ENCODE results near the gene B3GALT2.

Gene B3GALT2

GRCh38 chr1:193181985-193182384 is 4.4 kb downstream of the B3GALT2 start:
- DNase-seq (ENCODE audit: low read depth, low spot score) = no peak

- no peak for DNase-seq (ENCODE audit: low read depth, low spot score)
These were observed 4.9 kb downstream of the B3GALT2 start for GRCh38 chr1:193181536-193181935.

DNA sequence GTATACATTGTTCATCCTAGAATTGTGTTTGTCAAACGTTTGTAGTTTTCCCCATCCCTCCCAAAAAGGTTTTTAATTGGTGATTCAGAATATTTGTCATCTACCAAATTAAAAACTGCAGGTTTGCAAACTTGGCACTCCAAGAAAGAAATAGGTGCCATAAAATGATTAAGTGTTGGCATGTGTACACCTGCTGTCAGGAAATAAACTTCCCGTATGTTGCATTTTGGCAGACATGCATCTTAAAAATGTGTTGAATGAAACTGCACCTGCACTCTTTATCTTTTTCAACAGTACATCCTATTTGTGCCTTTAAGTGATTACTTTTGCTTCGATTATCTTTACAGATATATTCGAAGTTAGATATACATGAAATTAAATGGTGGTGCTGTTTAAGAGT is 7.3 kb downstream of the B3GALT2 start:
- no peak for DNase-seq (ENCODE audit: low read depth, low spot score)

DNA sequence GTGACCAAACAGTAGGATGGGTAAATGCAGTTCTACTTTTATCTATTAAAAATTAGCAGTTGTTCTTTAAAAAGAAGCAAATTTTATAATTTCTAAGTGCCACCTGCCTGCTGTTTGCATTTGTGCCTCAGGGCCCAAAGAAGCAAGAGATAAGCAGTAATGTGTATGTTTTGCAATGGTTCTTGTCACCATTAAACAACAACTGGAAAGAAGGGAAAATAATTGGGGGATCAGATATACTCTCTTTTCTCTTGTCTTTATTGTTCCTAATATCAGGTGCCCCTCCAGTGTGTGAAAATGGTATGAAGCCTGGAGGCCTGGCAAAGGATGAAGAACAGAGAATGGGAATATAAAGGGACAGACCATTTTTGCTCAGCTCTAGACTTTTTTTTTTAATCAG is 9.6 kb downstream of the B3GALT2 start:
- no peak for DNase-seq (ENCODE audit: low read depth, low spot score)

- no peak for DNase-seq (ENCODE audit: low read depth, low spot score)
These were observed 10.3 kb downstream of the B3GALT2 start for GRCh38 chr1:193176113-193176512.

DNA sequence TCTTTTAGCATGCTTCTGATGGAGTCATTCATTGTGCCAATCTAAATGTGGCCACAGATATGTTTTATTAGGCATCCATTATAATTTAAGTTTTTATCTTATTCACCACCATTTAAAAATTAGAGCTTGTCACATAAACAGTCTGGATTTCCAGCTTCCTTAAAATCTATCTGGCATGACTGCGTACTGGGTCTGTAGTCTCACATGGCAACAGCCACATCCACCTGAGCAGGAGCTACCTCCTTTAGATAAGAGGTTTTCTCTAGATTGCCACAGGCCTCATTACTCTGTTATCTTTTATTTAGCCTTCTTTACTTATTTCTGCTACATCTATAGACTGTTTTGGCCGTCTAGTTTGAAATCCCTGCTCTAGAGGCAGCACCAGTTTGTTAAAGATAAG is 29.1 kb downstream of the B3GALT2 start:
- no peak for DNase-seq (ENCODE audit: low read depth, low spot score)

DNA sequence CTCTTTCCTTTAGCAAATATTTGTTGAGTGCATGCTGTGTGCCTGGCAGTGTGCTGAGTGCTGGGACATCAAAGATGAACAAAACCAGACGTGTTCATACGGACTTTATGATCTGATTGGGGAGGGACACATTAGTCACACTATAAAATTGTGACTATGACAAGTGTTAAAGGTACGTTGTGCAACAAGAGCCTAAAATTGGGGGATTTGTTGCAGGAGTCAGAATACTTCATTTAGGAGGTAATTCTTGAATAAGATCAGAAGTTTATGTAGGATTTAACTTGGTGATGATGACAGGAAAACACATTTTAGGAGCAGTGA is 29.6 kb downstream of the B3GALT2 start:
- DNase-seq (ENCODE audit: low read depth, low spot score) = no peak

DNA sequence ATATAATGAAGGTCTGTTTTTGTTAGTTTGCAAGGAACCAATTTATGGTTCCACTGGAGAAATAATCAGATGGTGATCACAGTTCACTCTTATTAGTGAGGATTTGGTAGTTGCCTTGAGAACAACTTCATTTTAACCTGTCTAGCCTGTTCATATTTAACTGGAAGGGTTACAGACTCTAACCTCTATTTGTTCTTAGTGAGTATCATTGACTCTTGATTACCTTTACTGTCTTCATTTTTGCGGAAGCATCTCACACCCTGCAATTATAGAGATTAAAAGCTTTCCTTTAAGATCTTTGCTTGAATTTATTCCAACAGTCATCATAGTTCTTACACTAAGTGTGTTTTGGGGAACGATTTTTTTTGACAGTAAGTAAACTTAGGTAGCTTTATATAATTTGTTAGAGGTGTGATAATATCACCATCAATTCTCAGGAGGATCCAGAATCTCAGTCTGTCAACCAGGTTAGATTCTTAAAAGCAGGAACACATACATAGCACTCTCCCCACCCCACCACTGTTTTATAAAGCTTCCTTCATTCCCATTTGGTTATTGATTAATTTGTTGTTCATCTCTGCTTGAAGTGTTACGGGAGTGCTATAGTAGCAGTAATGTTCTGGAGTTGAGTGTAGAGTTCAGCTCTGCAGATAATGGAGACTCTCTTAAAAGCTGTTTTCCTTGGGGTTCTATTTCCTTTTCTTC is 30.1 kb downstream of the B3GALT2 start:
- no peak for DNase-seq (ENCODE audit: low read depth, low spot score)

DNA sequence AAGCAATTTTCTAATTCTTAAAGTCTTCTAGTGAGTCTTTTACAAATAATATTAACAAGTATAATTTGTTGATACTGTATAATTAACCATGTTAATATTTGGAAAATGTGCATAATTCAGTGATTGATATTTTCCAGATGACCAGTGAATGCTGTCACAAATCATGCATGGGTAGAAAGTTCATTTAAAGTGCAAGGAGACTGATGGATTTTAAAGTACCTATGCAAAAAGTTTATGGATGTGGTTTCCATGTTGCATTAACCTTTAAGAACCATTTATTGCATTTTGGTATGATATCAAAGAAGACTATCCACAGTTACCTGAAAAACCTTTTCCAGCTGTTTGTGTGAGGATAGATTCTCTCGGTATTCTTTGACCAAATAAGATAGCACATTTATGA is 41.4 kb downstream of the B3GALT2 start:
- no peak for DNase-seq (ENCODE audit: low read depth, low spot score)

GRCh38 chr1:193144361-193144938 is 42.0 kb downstream of the B3GALT2 start:
- no peak for DNase-seq (ENCODE audit: low read depth, low spot score)

GRCh38 chr1:193143285-193143684 is 43.1 kb downstream of the B3GALT2 start:
- no peak for DNase-seq (ENCODE audit: low read depth, low spot score)

- DNase-seq (ENCODE audit: low read depth, low spot score) = no peak
These were observed 44.0 kb downstream of the B3GALT2 start for GRCh38 chr1:193142409-193142808.

- no peak for DNase-seq (ENCODE audit: low read depth, low spot score)
These were observed 44.6 kb downstream of the B3GALT2 start for GRCh38 chr1:193141804-193142203.

DNA sequence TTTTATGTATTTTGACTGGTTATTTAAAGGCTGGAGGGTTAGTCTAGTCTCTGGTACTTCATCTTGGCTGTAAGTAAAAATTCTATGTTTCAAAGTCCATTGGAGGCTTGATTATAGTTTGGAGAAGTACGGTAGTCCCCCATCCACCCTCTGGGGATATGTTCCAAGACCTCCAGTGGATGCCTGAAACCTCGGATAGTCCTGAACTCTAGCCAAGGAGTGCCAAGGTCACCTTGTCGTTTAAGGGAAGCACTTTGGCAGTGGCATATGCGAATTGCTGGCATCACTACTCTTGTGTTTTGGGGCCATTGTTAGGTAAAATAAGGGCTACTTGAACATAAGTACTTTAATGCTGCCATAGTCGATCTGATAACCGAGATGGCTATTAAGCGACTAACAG is 46.2 kb downstream of the B3GALT2 start:
- DNase-seq (ENCODE audit: low read depth, low spot score) = no peak

DNA sequence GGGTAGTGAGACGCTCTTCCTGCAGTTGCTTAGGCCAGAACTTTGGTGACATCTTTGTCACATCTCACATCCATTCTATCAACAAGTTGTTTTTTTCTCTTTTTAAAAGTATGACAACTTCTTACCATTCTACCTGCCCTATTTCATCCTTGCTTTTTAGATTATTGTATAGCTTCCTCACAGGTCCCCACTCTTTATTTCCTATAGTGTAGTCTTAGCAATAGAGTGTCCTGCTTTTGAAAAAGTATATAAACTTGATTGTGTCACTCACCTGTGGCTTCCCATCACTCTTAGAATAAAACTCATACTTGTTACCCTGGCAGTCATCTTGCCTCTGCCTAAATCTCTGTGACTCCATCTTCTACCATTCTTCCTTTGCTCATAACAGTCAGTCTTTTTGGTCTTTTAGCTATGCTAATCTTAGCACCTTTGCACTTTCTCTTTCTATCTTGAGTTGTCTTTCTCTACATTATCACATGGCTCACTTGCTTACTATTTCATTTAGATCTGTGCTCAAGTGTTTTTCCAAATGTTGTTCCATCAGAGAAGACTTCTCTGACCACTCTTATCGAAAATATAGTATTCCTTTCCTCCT is 55.0 kb downstream of the B3GALT2 start:
- no peak for DNase-seq (ENCODE audit: low read depth, low spot score)

Measured in brain pericyte (primary cell).